Neural progenitor cell (in vitro differentiated cells): ENCODE data around the gene ADAD1. TPM values are rescaled to one million over a fixed set of nuclear protein-coding genes. Genes with fewer than 3 reads are reported as not detected.

Source experiments
- DNase-seq: peaks from one replicate; pipeline ENCODE4 v3.0.0-alpha.2; 2016; ENCODE audit warnings: low spot score
- H2AFZ ChIP-seq: fragments of 200-600 bp; sonication (generic); replicated peaks from 2 replicates; pipeline ENCODE4 v1.6.1; 2016; ENCODE audit warnings: antibody characterized with exemption
- H3F3A ChIP-seq: fragments of 200-600 bp; sonication (generic); 2 replicates; pipeline ENCODE4 v1.6.1; 2016; ENCODE audit warnings: antibody characterized with exemption, low read depth
- H3K27ac ChIP-seq: fragments of 200-600 bp; sonication (generic); 2 replicates; pipeline ENCODE4 v1.5.1; 2016; ENCODE audit warnings: mild to moderate bottlenecking
- H3K27me3 ChIP-seq: fragments of 200-600 bp; sonication (generic); 2 replicates; pipeline ENCODE4 v1.6.1; 2016; ENCODE audit warnings: mild to moderate bottlenecking, moderate library complexity
- H3K36me3 ChIP-seq: fragments of 200-600 bp; sonication (generic); 2 replicates; pipeline ENCODE4 v1.5.1; 2016
- H3K4me1 ChIP-seq: fragments of 200-600 bp; sonication (generic); 2 replicates; pipeline ENCODE4 v1.6.1; 2016; ENCODE audit warnings: mixed run types
- H3K4me2 ChIP-seq: fragments of 200-600 bp; sonication (generic); 2 replicates; pipeline ENCODE4 v1.6.1; 2016
- H3K4me3 ChIP-seq: fragments of 200-600 bp; sonication (generic); 2 replicates; pipeline ENCODE4 v1.5.1; 2016
- H3K79me2 ChIP-seq: fragments of 200-600 bp; sonication (generic); 2 replicates; pipeline ENCODE4 v1.6.1; 2016; ENCODE audit warnings: low read depth
- H3K9ac ChIP-seq: fragments of 200-600 bp; sonication (generic); 2 replicates; pipeline ENCODE4 v1.6.1; 2016
- H3K9me3 ChIP-seq: fragments of 200-600 bp; sonication (generic); 2 replicates; pipeline ENCODE4 v1.5.1; 2016; ENCODE audit warnings: low read depth
- H4K20me1 ChIP-seq: fragments of 200-600 bp; sonication (generic); 2 replicates; pipeline ENCODE4 v1.6.1; 2016; ENCODE audit warnings: low read depth
- H3K27ac Mint-ChIP-seq: 3 replicates; pipeline ENCODE4 v1.8.0; 2021; ENCODE audit warnings: mixed read lengths
- H3K27me3 Mint-ChIP-seq: 2 replicates; pipeline ENCODE4 v1.8.0; 2022; ENCODE audit warnings: low read depth, mild to moderate bottlenecking, inconsistent platforms, moderate library complexity, mixed read lengths; ENCODE audit not compliant: insufficient read depth
- H3K36me3 Mint-ChIP-seq: 3 replicates; pipeline ENCODE4 v1.8.0; 2021; ENCODE audit warnings: mixed read lengths
- H3K4me1 Mint-ChIP-seq: 3 replicates; pipeline ENCODE4 v1.8.0; 2021; ENCODE audit warnings: mixed read lengths
- H3K4me3 Mint-ChIP-seq: 3 replicates; pipeline ENCODE4 v1.8.0; 2021; ENCODE audit warnings: mild to moderate bottlenecking, moderate library complexity, mixed read lengths
- H3K9me3 Mint-ChIP-seq: 3 replicates; pipeline ENCODE4 v1.8.0; 2020; ENCODE audit warnings: mixed read lengths
- CTCF ChIP-seq: fragments of 200-600 bp; sonication (generic); IDR thresholded peaks from 2 replicates; pipeline ENCODE4 v1.5.1; 2017; ENCODE audit warnings: antibody characterized with exemption, mild to moderate bottlenecking
- EZH2 ChIP-seq: fragments of 200-600 bp; sonication (generic); IDR thresholded peaks from 2 replicates; pipeline ENCODE4 v1.6.1; 2017; ENCODE audit warnings: antibody characterized with exemption, mild to moderate bottlenecking, moderate library complexity
- EZH2phosphoT487 ChIP-seq: fragments of 200-600 bp; sonication (generic); IDR thresholded peaks from 2 replicates; pipeline ENCODE4 v1.6.1; 2017; ENCODE audit warnings: antibody characterized with exemption
- total RNA-seq: library from RNA; depleted of rRNA; stranded (reverse); fragments of >200 nt; gene quantifications from 2 replicates; pipeline ENCODE4 v1.2.3, GENCODE V29; 2015; ENCODE audit warnings: low replicate concordance

ADAD1 gene
- total RNA-seq, 1 donor from 2014 or later = not detected

DNA sequence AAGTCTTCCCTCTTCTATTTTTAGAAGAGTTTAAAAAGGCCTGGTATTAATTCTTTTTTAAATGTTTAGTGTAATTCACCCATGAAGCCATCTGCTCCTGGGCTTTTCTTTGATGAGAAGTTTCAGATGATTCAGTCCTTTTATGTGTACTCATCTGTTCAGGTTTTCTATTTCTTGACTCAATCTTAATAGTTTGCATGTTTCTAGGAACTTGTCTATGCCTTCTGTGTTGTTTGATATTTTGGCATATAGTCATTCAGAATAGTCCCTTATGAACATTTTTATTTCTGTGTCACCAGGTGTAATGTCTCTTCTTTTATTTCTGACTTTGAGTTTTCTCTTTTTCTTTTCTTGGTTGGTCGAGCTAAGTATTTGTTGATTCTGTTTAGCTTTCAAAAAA lies 97.9 kb downstream of the ADAD1 start:
- Mint-ChIP-seq H3K4me3 (no peak overlapping the region), H3K36me3 (no peaks in the 10 kb centered on the region), H3K9me3 (no peaks in the 10 kb centered on the region), H3K27me3 (no peaks in the 10 kb centered on the region), H3K4me1 (no peaks in the 10 kb centered on the region), H3K27ac (no peak overlapping the region)
- Histone ChIP-seq H3K9ac (no peak overlapping the region), H3K27ac (no peak overlapping the region), H3K27me3 (no peaks in the 10 kb centered on the region), H3K79me2 (no peaks in the 10 kb centered on the region), H3K4me3 (no peak overlapping the region), H3K36me3 (no peaks in the 10 kb centered on the region), H3K9me3 (no peaks in the 10 kb centered on the region), H4K20me1 (no peaks in the 10 kb centered on the region), H2AFZ (no peak overlapping the region), H3F3A (no peaks in the 10 kb centered on the region), H3K4me1 (no peaks in the 10 kb centered on the region), H3K4me2 (no peak overlapping the region)
- no peak for DNase-seq
- TF ChIP-seq CTCF = no peak
- no peak for TF ChIP-seq EZH2
- no peak for TF ChIP-seq EZH2phosphoT487

Other genes with a start within 250 kb of the ADAD1 start
- gene BLTP1, start 226.7 kb upstream of the ADAD1 start, total RNA-seq = 58.6 and 79.0 TPM in 2 replicates
- gene IL2, start 77.7 kb downstream of the ADAD1 start, total RNA-seq = not detected in 2 replicates
- gene IL21, start 242.1 kb downstream of the ADAD1 start, total RNA-seq = not detected in 2 replicates